HCT116 (cell line): ENCODE measurements around the gene PTPRA. TPM values are rescaled to one million over a fixed set of nuclear protein-coding genes. Genes with fewer than 3 reads are reported as not detected.

Source experiments
- ATAC-seq: fragments of 200-7000 bp; cut with Tn5 transposase; 2 replicates; pipeline ENCODE4 v1.9.1; 2020; ENCODE audit warnings: mild to moderate bottlenecking, moderate library complexity
- BruUV-seq: library from RNA; stranded (reverse); fragments of 400-500 nt; replicated peaks from 2 replicates; lab custom pipeline; 2021; lab: Mats Ljungman, UMichigan
- CTCF ChIA-PET: fragments of 300-600 bp; sonication (Branson Sonifier 250); formaldehyde crosslinking; loops from one replicate; lab custom pipeline; 2021; ENCODE audit warnings: antibody characterized with exemption; lab: Charles Lee
- POLR2A ChIA-PET: fragments of 300-600, 350-600 bp; sonication (Branson Sonifier 250); formaldehyde crosslinking; loops from one replicate; lab custom pipeline; 2021; ENCODE audit warnings: antibody characterized with exemption; lab: Charles Lee
- RAD21 ChIA-PET, 2 experiments: fragments of 300-600 bp; sonication (Branson Sonifier 250); formaldehyde crosslinking; loops; one replicate each; lab custom pipeline; 2023; ENCODE audit warnings: low total read pairs in 2 of 2; ENCODE audit not compliant: uncharacterized antibody in 2 of 2, unreplicated experiment in 2 of 2, low non-redundant PET in 1 of 2; lab: Charles Lee
- DNase-seq: peaks from one replicate; pipeline ENCODE4 v3.0.0-alpha.2; 2010; ENCODE audit warnings: low read depth, low spot score
- H2AFZ ChIP-seq: fragments of 200-600 bp; shearing (Covaris generic), sonication (generic); 2 replicates; pipeline ENCODE4 v1.6.1; 2017; ENCODE audit warnings: low read depth, mixed run types, mixed read lengths, antibody characterized with exemption, low read length; ENCODE audit not compliant: poor library complexity, severe bottlenecking
- H3K27ac ChIP-seq: 2 replicates; pipeline ENCODE4 v1.5.1; 2012; ENCODE audit warnings: low read depth, low read length
- H3K27me3 ChIP-seq: fragments of 200-600 bp; sonication (generic); 2 replicates; pipeline ENCODE4 v1.6.1; 2016; ENCODE audit warnings: mixed run types, low read length, mixed read lengths; ENCODE audit not compliant: insufficient read depth
- H3K36me3 ChIP-seq, 2 experiments: fragments of 200-500 bp in 1 of 2; fragments of 200-600 bp in 1 of 2; sonication (Bioruptor generic) in 1 of 2; sonication (generic) in 1 of 2; 2 replicates each; pipeline versions ENCODE4 v1.5.1 to v1.6.1; 2014 to 2016; ENCODE audit warnings: low read length in 2 of 2, inconsistent platforms in 1 of 2, mixed read lengths in 1 of 2, mixed run types in 1 of 2; ENCODE audit not compliant: insufficient read depth in 2 of 2, control insufficient read depth in 1 of 2
- H3K4me1 ChIP-seq, 2 experiments: fragments of 200-600 bp in 1 of 2; sonication (generic) in 1 of 2; 2 replicates each; pipeline versions ENCODE4 v1.5.1 to v1.6.1; 2012 to 2017; ENCODE audit warnings: low read length in 2 of 2, inconsistent platforms in 1 of 2, mild to moderate bottlenecking in 1 of 2, mixed read lengths in 1 of 2, mixed run types in 1 of 2, moderate library complexity in 1 of 2; ENCODE audit not compliant: insufficient read depth in 2 of 2, control insufficient read depth in 1 of 2
- H3K4me2 ChIP-seq: fragments of 200-600 bp; sonication (generic); 2 replicates; pipeline ENCODE4 v1.6.1; 2017; ENCODE audit warnings: mixed run types, low read length, mixed read lengths
- H3K4me3 ChIP-seq, 2 experiments: fragments of 200-600 bp in 1 of 2; sonication (generic) in 1 of 2; replicated peaks in 1 of 2; 2 replicates each; pipeline ENCODE4 v1.5.1; 2011 to 2016; ENCODE audit warnings: low read length in 2 of 2, control low read depth in 1 of 2, low read depth in 1 of 2, mild to moderate bottlenecking in 1 of 2, mixed read lengths in 1 of 2, mixed run types in 1 of 2
- H3K79me2 ChIP-seq: fragments of 200-600 bp; sonication (generic); 2 replicates; pipeline ENCODE4 v1.6.1; 2017; ENCODE audit warnings: mild to moderate bottlenecking, mixed run types, low read length, moderate library complexity, mixed read lengths; ENCODE audit not compliant: insufficient read depth
- H3K9ac ChIP-seq: fragments of 200-600 bp; sonication (generic); 2 replicates; pipeline ENCODE4 v1.6.1; 2016; ENCODE audit warnings: low read length, mixed read lengths
- H3K9me2 ChIP-seq: fragments of 200-600 bp; sonication (generic), shearing (Covaris generic); 2 replicates; pipeline ENCODE4 v1.6.1; 2017; ENCODE audit warnings: mixed run types, mild to moderate bottlenecking, moderate library complexity; ENCODE audit not compliant: insufficient read depth
- H3K9me3 ChIP-seq, 2 experiments: fragments of 200-500 bp in 1 of 2; fragments of 200-600 bp in 1 of 2; sonication (Bioruptor generic) in 1 of 2; sonication (generic) in 1 of 2; 2 replicates each; pipeline ENCODE4 v1.6.1; 2014 to 2017; ENCODE audit warnings: low read length in 2 of 2, mixed read lengths in 2 of 2, inconsistent platforms in 1 of 2, low read depth in 1 of 2, mild to moderate bottlenecking in 1 of 2, mixed run types in 1 of 2, moderate library complexity in 1 of 2; ENCODE audit not compliant: control insufficient read depth in 1 of 2, insufficient read depth in 1 of 2
- H4K20me1 ChIP-seq: fragments of 200-600 bp; sonication (generic), shearing (Covaris generic); 2 replicates; pipeline ENCODE4 v1.6.1; 2017; ENCODE audit warnings: mixed run types, mild to moderate bottlenecking, moderate library complexity; ENCODE audit not compliant: insufficient read depth
- CBX3 ChIP-seq: IDR thresholded peaks from 2 replicates; pipeline ENCODE4 v1.6.1; 2012; ENCODE audit warnings: low read depth
- CEBPB ChIP-seq: IDR thresholded peaks from 2 replicates; pipeline ENCODE4 v1.6.1; 2012; ENCODE audit warnings: low read depth
- CTCF ChIP-seq, 3 experiments: fragments of 200-600 bp in 1 of 3; sonication (generic) in 1 of 3; IDR thresholded peaks in 2 of 3; conservative IDR thresholded peaks in 1 of 3; 2 replicates each; pipeline ENCODE4 v1.5.1; 2012 to 2017; ENCODE audit warnings: low read depth in 2 of 3, low read length in 2 of 3, antibody characterized with exemption in 1 of 3, borderline replicate concordance in 1 of 3, control low read depth in 1 of 3, mild to moderate bottlenecking in 1 of 3, mixed read lengths in 1 of 3, mixed run types in 1 of 3, moderate library complexity in 1 of 3; ENCODE audit not compliant: insufficient read depth in 1 of 3
- FOSL1 ChIP-seq: IDR thresholded peaks from 2 replicates; pipeline ENCODE4 v1.6.1; 2012; ENCODE audit warnings: low read depth
- JUND ChIP-seq: IDR thresholded peaks from 2 replicates; pipeline ENCODE4 v1.6.1; 2012
- MAX ChIP-seq: IDR thresholded peaks from 2 replicates; pipeline ENCODE4 v1.6.1; 2012
- POLR2A ChIP-seq: IDR thresholded peaks from 2 replicates; pipeline ENCODE4 v1.7.0; 2011; ENCODE audit warnings: borderline replicate concordance; ENCODE audit not compliant: insufficient read depth, insufficient read length; ENCODE audit errors: extremely low read depth
- POLR2AphosphoS5 ChIP-seq: IDR thresholded peaks from 2 replicates; pipeline ENCODE4 v1.6.1; 2011; ENCODE audit warnings: mild to moderate bottlenecking, low read depth, low read length, moderate library complexity
- RAD21 ChIP-seq: IDR thresholded peaks from 2 replicates; pipeline ENCODE4 v1.6.1; 2012; ENCODE audit warnings: low read depth, mild to moderate bottlenecking
- SIN3A ChIP-seq: IDR thresholded peaks from 2 replicates; pipeline ENCODE4 v1.6.1; 2012; ENCODE audit warnings: low read depth
- YY1 ChIP-seq: IDR thresholded peaks from 2 replicates; pipeline ENCODE4 v1.6.1; 2011; ENCODE audit warnings: low read length, low read depth, moderate library complexity, mild to moderate bottlenecking; ENCODE audit not compliant: insufficient replicate concordance; ENCODE audit errors: extremely low read depth
- ZFX ChIP-seq: fragments of 450-650 bp; IDR thresholded peaks from 2 replicates; pipeline ENCODE4 v1.6.1; 2017
- ZNF274 ChIP-seq: fragments of 200-500 bp; sonication (Bioruptor generic); IDR thresholded peaks from 2 replicates; pipeline ENCODE4 v1.6.1; 2014; ENCODE audit warnings: mild to moderate bottlenecking, low read depth, low read length, inconsistent platforms
- intact Hi-C: fragments of 100-400 bp; cut with micrococcal nuclease; formaldehyde crosslinking; loops from 2 replicates; pipeline ENCODE4 v1.10.0; 2022
- total RNA-seq: library from RNA; stranded (reverse); gene quantifications from one replicate; pipeline ENCODE4 v1.2.1, GENCODE V29; 2021; ENCODE audit not compliant: unreplicated experiment

The PTPRA gene
- total RNA-seq, 1 experiment from 2014 or later = 44.6 TPM

- Histone ChIP-seq H3K9me2 (no peaks in the 10 kb centered on the region), H3K9me3 (no peaks in the 10 kb centered on the region), H3K27ac (no peak overlapping the region), H3K27me3 (no peaks in the 10 kb centered on the region), H3K79me2 (peaks cover 26% of the 10 kb centered on the region), H4K20me1 (0 out of 2 replicates have a peak, but pooled peaks cover 5% of the 10 kb centered on the region), H3K4me2 (no peak overlapping the region), H3K36me3 (no peaks in the 10 kb centered on the region), H3K4me3 (no peak overlapping the region), H3K4me1 (no peaks in the 10 kb centered on the region), H2AFZ (no peak overlapping the region), H3K9ac (no peak overlapping the region)
- RAD21 ChIA-PET = no interaction called here
- intact Hi-C loops = no loop called here
- BruUV-seq = no TSS peak
- CTCF ChIA-PET = no interaction called here
- DNase-seq (no peak), ATAC-seq (no peak)
- POLR2A ChIA-PET = no interaction called here
- TF ChIP-seq CEBPB = no peak
- TF ChIP-seq CTCF (IDR thresholded peaks at IDR 0.05 in 2 of 3, conservative IDR thresholded peaks at IDR 0.05 in 1 of 3; ENCODE audit: borderline replicate concordance in 1 of 3, insufficient read depth in 1 of 3, low read depth in 2 of 3, low read length in 2 of 3) = no peak
- TF ChIP-seq JUND = no peak
- TF ChIP-seq POLR2AphosphoS5 = no peak
- no peak for TF ChIP-seq POLR2A
- TF ChIP-seq RAD21 = no peak
- TF ChIP-seq SIN3A = no peak
- no peak for TF ChIP-seq MAX
- TF ChIP-seq CBX3 = no peak
- no peak for TF ChIP-seq YY1
- TF ChIP-seq FOSL1 = no peak
- no peak for TF ChIP-seq ZFX
- no peak for TF ChIP-seq ZNF274
- TF ChIP-seq, all 23 proteins: peak for 0
Measured at GRCh38 chr20:2937902-2938301, 64.6 kb downstream of the PTPRA start.
